ENCODE measurements around the gene FAM162A. TPM values are rescaled to one million over a fixed set of nuclear protein-coding genes. Genes with fewer than 3 reads are reported as not detected.

The FAM162A gene
- total and polyA plus RNA-seq, 9 of the 15 experiments (the other 6 are each of a cell fraction or from before 2014, with no cell fraction given) = 37.5 to 211 (median 101) TPM

DNA sequence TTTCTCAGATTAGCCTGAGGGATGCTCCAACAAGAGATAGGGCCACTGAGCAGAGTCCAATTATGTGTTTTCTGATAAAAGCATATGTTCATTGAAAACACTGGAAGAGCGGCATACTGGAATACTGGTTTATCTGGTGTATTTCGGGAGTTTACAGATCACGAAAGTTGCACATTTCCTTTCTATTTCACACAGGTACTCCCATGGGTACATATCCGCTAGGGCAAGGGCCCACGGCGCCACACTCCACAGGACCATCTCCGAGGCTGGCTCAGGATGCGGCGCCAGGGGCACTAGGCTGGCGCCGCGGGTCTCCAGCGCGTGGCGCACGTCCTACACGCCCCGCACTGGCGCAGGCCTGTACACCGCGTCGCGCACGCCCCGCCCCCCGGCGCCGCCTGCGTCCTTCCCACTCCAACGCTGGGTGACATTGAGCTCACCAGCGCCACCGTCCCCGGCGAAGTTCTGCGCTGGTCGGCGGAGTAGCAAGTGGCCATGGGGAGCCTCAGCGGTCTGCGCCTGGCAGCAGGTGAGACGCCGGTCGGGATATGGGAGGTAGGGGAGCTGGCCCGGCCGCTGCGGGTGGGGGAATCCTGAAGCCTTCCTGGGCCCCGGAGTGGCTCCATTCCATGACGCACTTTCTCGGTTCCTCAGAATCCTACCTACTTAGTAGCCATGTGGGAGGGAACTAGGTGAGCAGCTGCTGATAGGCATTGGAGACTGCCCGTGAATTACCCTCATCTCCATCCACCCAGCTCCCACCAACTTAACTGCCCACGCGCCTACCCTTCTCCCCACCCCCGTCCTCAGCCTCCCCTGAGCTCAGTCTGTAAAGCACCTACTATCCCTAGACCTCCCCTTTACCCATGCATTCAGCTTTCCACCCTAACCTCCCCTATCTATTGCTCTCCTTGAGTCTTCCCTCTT, at the start of gene FAM162A (continued):
- TF ChIP-seq, protein P1, sequence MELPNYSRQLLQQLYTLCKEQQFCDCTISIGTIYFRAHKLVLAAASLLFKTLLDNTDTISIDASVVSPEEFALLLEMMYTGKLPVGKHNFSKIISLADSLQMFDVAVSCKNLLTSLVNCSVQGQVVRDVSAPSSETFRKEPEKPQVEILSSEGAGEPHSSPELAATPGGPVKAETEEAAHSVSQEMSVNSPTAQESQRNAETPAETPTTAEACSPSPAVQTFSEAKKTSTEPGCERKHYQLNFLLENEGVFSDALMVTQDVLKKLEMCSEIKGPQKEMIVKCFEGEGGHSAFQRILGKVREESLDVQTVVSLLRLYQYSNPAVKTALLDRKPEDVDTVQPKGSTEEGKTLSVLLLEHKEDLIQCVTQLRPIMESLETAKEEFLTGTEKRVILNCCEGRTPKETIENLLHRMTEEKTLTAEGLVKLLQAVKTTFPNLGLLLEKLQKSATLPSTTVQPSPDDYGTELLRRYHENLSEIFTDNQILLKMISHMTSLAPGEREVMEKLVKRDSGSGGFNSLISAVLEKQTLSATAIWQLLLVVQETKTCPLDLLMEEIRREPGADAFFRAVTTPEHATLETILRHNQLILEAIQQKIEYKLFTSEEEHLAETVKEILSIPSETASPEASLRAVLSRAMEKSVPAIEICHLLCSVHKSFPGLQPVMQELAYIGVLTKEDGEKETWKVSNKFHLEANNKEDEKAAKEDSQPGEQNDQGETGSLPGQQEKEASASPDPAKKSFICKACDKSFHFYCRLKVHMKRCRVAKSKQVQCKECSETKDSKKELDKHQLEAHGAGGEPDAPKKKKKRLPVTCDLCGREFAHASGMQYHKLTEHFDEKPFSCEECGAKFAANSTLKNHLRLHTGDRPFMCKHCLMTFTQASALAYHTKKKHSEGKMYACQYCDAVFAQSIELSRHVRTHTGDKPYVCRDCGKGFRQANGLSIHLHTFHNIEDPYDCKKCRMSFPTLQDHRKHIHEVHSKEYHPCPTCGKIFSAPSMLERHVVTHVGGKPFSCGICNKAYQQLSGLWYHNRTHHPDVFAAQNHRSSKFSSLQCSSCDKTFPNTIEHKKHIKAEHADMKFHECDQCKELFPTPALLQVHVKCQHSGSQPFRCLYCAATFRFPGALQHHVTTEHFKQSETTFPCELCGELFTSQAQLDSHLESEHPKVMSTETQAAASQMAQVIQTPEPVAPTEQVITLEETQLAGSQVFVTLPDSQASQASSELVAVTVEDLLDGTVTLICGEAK (IDR thresholded peaks at IDR 0.05) = no peak
- TF ChIP-seq, protein P1 (CRISPR knock-in tag; IDR thresholded peaks at IDR 0.05) = no peak
- TF ChIP-seq, protein P2, sequence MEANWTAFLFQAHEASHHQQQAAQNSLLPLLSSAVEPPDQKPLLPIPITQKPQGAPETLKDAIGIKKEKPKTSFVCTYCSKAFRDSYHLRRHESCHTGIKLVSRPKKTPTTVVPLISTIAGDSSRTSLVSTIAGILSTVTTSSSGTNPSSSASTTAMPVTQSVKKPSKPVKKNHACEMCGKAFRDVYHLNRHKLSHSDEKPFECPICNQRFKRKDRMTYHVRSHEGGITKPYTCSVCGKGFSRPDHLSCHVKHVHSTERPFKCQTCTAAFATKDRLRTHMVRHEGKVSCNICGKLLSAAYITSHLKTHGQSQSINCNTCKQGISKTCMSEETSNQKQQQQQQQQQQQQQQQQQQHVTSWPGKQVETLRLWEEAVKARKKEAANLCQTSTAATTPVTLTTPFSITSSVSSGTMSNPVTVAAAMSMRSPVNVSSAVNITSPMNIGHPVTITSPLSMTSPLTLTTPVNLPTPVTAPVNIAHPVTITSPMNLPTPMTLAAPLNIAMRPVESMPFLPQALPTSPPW (CRISPR knock-in tag; IDR thresholded peaks at IDR 0.05) = peak; percentile 40; the same call in 1 of the 2 replicates
- TF ChIP-seq KLF13 (tag; IDR thresholded peaks at IDR 0.05; ENCODE audit: borderline replicate concordance, low read depth) (peak; percentile 32; the same call in 1 of the 2 replicates), CBX2 (IDR thresholded peaks at IDR 0.05; ENCODE audit: insufficient read depth, low read length, poor library complexity, severe bottlenecking) (no peak), RB1 (IDR thresholded peaks at IDR 0.05; ENCODE audit: low read depth) (peak; percentile 87), NBN (IDR thresholded peaks at IDR 0.05; ENCODE audit: low read depth) (0 out of 2 replicates have a peak, but pooled peaks have one; percentile 32), KAT2B (IDR thresholded peaks at IDR 0.05; ENCODE audit: low read depth, low read length) (peak; percentile 52), ATF7 (IDR thresholded peaks at IDR 0.05) (peak; percentile 70; the same call in 1 of the 2 replicates), CBX8 (IDR thresholded peaks at IDR 0.05; ENCODE audit: borderline replicate concordance, extremely low read depth, low read depth, low read length, poor library complexity, severe bottlenecking) (no peak)
- TF ChIP-seq, protein P3, sequence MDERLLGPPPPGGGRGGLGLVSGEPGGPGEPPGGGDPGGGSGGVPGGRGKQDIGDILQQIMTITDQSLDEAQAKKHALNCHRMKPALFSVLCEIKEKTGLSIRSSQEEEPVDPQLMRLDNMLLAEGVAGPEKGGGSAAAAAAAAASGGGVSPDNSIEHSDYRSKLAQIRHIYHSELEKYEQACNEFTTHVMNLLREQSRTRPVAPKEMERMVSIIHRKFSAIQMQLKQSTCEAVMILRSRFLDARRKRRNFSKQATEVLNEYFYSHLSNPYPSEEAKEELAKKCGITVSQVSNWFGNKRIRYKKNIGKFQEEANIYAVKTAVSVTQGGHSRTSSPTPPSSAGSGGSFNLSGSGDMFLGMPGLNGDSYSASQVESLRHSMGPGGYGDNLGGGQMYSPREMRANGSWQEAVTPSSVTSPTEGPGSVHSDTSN (CRISPR knock-in tag; IDR thresholded peaks at IDR 0.05; ENCODE audit: low read depth) = no peak
- TF ChIP-seq, protein P3 (tag; conservative IDR thresholded peaks at IDR 0.05; ENCODE audit: low read depth) = no peak

Measured in K562 (cell line).